Esophagus squamous epithelium (tissue), 5 donors: ENCODE data around the gene UBE2K. TPM values are rescaled to one million over a fixed set of nuclear protein-coding genes. Genes with fewer than 3 reads are reported as not detected.
"Not testable (repeated sequence)": the region's sequence is repeated elsewhere in the genome, so short reads cannot be mapped to it uniquely, and the experiment has no call there.

Experiments
- DNase-seq: peaks from one replicate; lab custom pipeline; 2025; lab: John Stamatoyannopoulos, UW
- H3K27ac ChIP-seq, 4 donors: fragments of 200-600 bp; sonication (generic); one replicate each; pipeline ENCODE4 v1.5.1; 2016 to 2019; ENCODE audit warnings: mild to moderate bottlenecking in 1 of 4
- H3K27me3 ChIP-seq, 4 donors: fragments of 200-600 bp; sonication (generic); 1 replicate in 3 of 4; 2 replicates in 1 of 4; pipeline versions ENCODE4 v1.5.1 to v1.6.0; 2017 to 2021; ENCODE audit warnings: antibody characterized with exemption in 1 of 4
- H3K36me3 ChIP-seq, 3 donors: fragments of 200-600 bp; sonication (generic); one replicate each; pipeline ENCODE4 v1.5.1; 2016 to 2019
- H3K4me1 ChIP-seq, 3 donors: fragments of 200-600 bp; sonication (generic); one replicate each; pipeline ENCODE4 v1.5.1; 2017 to 2019
- H3K4me3 ChIP-seq, 4 donors: fragments of 200-600 bp; sonication (generic); 1 replicate in 3 of 4; 2 replicates in 1 of 4; pipeline ENCODE4 v1.5.1; 2016 to 2019; ENCODE audit warnings: mild to moderate bottlenecking in 2 of 4, moderate library complexity in 1 of 4
- H3K9me3 ChIP-seq, 3 donors: fragments of 200-600 bp; sonication (generic); one replicate each; pipeline ENCODE4 v1.5.1; 2016 to 2019
- POLR2A ChIP-seq, 4 donors: fragments of 450-650 bp; IDR thresholded peaks; one replicate each; pipeline ENCODE4 v1.6.1; 2017; ENCODE audit warnings: antibody characterized with exemption in 4 of 4, mild to moderate bottlenecking in 4 of 4, moderate library complexity in 3 of 4
- WGBS, 2 donors: methylation state at CpG; one replicate each; pipeline ENCODE4 v1.1.5; 2018; 5-methylcytosine and 5-hydroxymethylcytosine counted together
- intact Hi-C: fragments of 100-400 bp; cut with DNase I; formaldehyde crosslinking; loops from one replicate; pipeline ENCODE4 v1.15.0; 2022
- total RNA-seq, 4 donors: library from RNA; depleted of rRNA; stranded (reverse); fragments of >200 nt; gene quantifications; one replicate each; pipeline ENCODE4 v1.1.0, GENCODE V29; 2016
- TF ChIP-seq, protein P1 (sequence below), 6 experiments: fragments of 450-650 bp in 4 of 6; fragments of 200-600 bp in 2 of 6; sonication (generic) in 2 of 6; IDR thresholded peaks; one replicate each; pipeline ENCODE4 v1.5.1; 2016 to 2019; ENCODE audit warnings: antibody characterized with exemption in 6 of 6, mild to moderate bottlenecking in 4 of 6, moderate library complexity in 4 of 6
- donor health status: DM: yes; HTN: yes; CAD: no.

Gene UBE2K
- total RNA-seq, 4 donors from 2014 or later = 28.1 to 37.6 (median 35.3) TPM

- Histone ChIP-seq H3K4me3 (no peak overlapping the region), H3K36me3 (peaks cover 0 to 96% (median 4%) of the 10 kb centered on the region in 3 donors), H3K4me1 (no peaks in the 10 kb centered on the region), H3K9me3 (no peaks in the 10 kb centered on the region), H3K27ac (no peak overlapping the region), H3K27me3 (no peaks in the 10 kb centered on the region)
- DNase-seq = no peak
- no peak for TF ChIP-seq POLR2A (IDR thresholded peaks at IDR 0.05)
- WGBS, 2 donors = 87 to 90% methylated on average over 8 to 9 of the region's 9 CpGs
- intact Hi-C loops = no loop called here
Observed at GRCh38 chr4:39763714-39764572, 66.0 kb downstream of the UBE2K start.

- H3K27ac ChIP-seq = no peak overlapping the region
- H3K9me3 ChIP-seq = no peaks in the 10 kb centered on the region
- TF ChIP-seq, protein P1, sequence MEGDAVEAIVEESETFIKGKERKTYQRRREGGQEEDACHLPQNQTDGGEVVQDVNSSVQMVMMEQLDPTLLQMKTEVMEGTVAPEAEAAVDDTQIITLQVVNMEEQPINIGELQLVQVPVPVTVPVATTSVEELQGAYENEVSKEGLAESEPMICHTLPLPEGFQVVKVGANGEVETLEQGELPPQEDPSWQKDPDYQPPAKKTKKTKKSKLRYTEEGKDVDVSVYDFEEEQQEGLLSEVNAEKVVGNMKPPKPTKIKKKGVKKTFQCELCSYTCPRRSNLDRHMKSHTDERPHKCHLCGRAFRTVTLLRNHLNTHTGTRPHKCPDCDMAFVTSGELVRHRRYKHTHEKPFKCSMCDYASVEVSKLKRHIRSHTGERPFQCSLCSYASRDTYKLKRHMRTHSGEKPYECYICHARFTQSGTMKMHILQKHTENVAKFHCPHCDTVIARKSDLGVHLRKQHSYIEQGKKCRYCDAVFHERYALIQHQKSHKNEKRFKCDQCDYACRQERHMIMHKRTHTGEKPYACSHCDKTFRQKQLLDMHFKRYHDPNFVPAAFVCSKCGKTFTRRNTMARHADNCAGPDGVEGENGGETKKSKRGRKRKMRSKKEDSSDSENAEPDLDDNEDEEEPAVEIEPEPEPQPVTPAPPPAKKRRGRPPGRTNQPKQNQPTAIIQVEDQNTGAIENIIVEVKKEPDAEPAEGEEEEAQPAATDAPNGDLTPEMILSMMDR (IDR thresholded peaks at IDR 0.05) = no peak
- TF ChIP-seq POLR2A (IDR thresholded peaks at IDR 0.05) = no peak
- no peaks in the 10 kb centered on the region for H3K4me1 ChIP-seq
- intact Hi-C loops = no loop called here
- H3K27me3 ChIP-seq = no peaks in the 10 kb centered on the region
- no peak for DNase-seq
- H3K36me3 ChIP-seq = peaks cover 5 to 93% (median 13%) of the 10 kb centered on the region in 3 donors
- WGBS, 2 donors = 97% methylated on average over 22 of the region's 25 CpGs; no CpG with 5 or more reads in 1 of the 2 donors
- H3K4me3 ChIP-seq = no peak overlapping the region
Observed at GRCh38 chr4:39770005-39770404, 72.1 kb downstream of the UBE2K start.

- H3K27me3 ChIP-seq = no peaks in the 10 kb centered on the region
- no peak overlapping the region for H3K4me3 ChIP-seq
- no peak overlapping the region for H3K27ac ChIP-seq
- no peak for DNase-seq
- no peaks in the 10 kb centered on the region for H3K4me1 ChIP-seq
- no peaks in the 10 kb centered on the region for H3K9me3 ChIP-seq
- TF ChIP-seq POLR2A (IDR thresholded peaks at IDR 0.05) = no peak
- TF ChIP-seq, protein P1 (IDR thresholded peaks at IDR 0.05) = no peak
- WGBS, 2 donors = 97% methylated on average over 13 of the region's 19 CpGs; no CpG with 5 or more reads in 1 of the 2 donors
- intact Hi-C loops = no loop called here
- peaks cover 5 to 93% (median 13%) of the 10 kb centered on the region in 3 donors for H3K36me3 ChIP-seq
Observed at GRCh38 chr4:39770471-39770870, 72.5 kb downstream of the UBE2K start.

- TF ChIP-seq POLR2A (IDR thresholded peaks at IDR 0.05) = no peak
- TF ChIP-seq, protein P1 (IDR thresholded peaks at IDR 0.05) = no peak
- peaks cover 5 to 93% (median 13%) of the 10 kb centered on the region in 3 donors for H3K36me3 ChIP-seq
- no peaks in the 10 kb centered on the region for H3K27me3 ChIP-seq
- H3K27ac ChIP-seq = no peak overlapping the region
- no peaks in the 10 kb centered on the region for H3K9me3 ChIP-seq
- intact Hi-C loops = no loop called here
- H3K4me3 ChIP-seq = no peak overlapping the region
- no peaks in the 10 kb centered on the region for H3K4me1 ChIP-seq
- WGBS, 2 donors = 86 to 94% methylated on average over 4 to 21 of the region's 57 CpGs
- DNase-seq = no peak
Observed at GRCh38 chr4:39770969-39771724, 73.2 kb downstream of the UBE2K start.

GRCh38 chr4:39781988-39782387 is 84.1 kb downstream of the UBE2K start:
- H3K27ac ChIP-seq, H3K9me3 ChIP-seq, intact Hi-C loops, H3K4me3 ChIP-seq, H3K27me3 ChIP-seq, DNase-seq, H3K4me1 ChIP-seq: not testable (repeated sequence)
- 92 to 94% methylated on average over 2 of the region's 2 CpGs for WGBS, 2 donors
- peaks cover 0 to 50% (median 12%) of the 10 kb centered on the region in 3 donors for H3K36me3 ChIP-seq

DNA sequence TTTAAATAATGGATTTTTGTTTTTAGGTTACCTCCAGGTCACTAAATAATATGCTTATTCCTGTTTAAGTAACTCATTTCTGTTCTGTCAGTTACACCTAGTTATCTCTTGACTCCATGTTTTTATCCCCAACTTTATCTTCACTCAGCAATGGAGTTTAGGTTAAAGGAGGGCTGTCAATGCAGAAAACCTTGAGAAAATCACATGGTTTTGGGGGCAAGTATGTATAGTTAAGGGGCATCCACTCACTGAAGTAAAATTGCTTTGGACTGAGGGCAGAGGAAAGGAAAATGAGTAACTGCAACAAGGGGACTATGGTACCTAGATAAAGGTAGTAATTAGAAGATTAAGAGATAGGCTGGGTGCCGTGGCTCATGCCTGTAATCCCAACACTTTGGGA is 87.1 kb downstream of the UBE2K start:
- Histone ChIP-seq H3K27ac (no peak overlapping the region), H3K9me3 (no peaks in the 10 kb centered on the region), H3K4me3 (no peak overlapping the region), H3K4me1 (no peaks in the 10 kb centered on the region), H3K27me3 (no peaks in the 10 kb centered on the region), H3K36me3 (peaks cover 0 to 19% (median 0%) of the 10 kb centered on the region in 3 donors)
- intact Hi-C loops = no loop called here
- TF ChIP-seq, protein P1 (IDR thresholded peaks at IDR 0.05) = no peak
- no peak for TF ChIP-seq POLR2A (IDR thresholded peaks at IDR 0.05)
- 50 to 86% methylated on average over 1 of the region's 1 CpG for WGBS, 2 donors
- DNase-seq = no peak
